Keratinocyte (primary cell): ENCODE data around the gene SSUH2.

ENCODE experiments used
- EZH2 ChIP-seq: IDR thresholded peaks from one replicate; pipeline ENCODE4 v1.6.1; 2012; ENCODE audit warnings: inconsistent platforms, mild to moderate bottlenecking, low read length, moderate library complexity
- TF ChIP-seq, protein P1 (sequence below), 3 experiments: IDR thresholded peaks in 1 of 3; conservative IDR thresholded peaks in 1 of 3; optimal IDR thresholded peaks in 1 of 3; 2 replicates in 2 of 3; 3 replicates in 1 of 3; pipeline versions ENCODE3 to v1.5.1; 2011; ENCODE audit warnings: low read length in 3 of 3, mild to moderate bottlenecking in 3 of 3, moderate library complexity in 2 of 3, control low read depth in 1 of 3, inconsistent platforms in 1 of 3; ENCODE audit not compliant: insufficient read depth in 2 of 3; ENCODE audit errors: extremely low read depth in 1 of 3

- TF ChIP-seq, protein P1, sequence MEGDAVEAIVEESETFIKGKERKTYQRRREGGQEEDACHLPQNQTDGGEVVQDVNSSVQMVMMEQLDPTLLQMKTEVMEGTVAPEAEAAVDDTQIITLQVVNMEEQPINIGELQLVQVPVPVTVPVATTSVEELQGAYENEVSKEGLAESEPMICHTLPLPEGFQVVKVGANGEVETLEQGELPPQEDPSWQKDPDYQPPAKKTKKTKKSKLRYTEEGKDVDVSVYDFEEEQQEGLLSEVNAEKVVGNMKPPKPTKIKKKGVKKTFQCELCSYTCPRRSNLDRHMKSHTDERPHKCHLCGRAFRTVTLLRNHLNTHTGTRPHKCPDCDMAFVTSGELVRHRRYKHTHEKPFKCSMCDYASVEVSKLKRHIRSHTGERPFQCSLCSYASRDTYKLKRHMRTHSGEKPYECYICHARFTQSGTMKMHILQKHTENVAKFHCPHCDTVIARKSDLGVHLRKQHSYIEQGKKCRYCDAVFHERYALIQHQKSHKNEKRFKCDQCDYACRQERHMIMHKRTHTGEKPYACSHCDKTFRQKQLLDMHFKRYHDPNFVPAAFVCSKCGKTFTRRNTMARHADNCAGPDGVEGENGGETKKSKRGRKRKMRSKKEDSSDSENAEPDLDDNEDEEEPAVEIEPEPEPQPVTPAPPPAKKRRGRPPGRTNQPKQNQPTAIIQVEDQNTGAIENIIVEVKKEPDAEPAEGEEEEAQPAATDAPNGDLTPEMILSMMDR (optimal IDR thresholded peaks at IDR 0.05 in 1 of 3, IDR thresholded peaks at IDR 0.05 in 1 of 3, conservative IDR thresholded peaks at IDR 0.05 in 1 of 3; ENCODE audit: extremely low read depth in 1 of 3, insufficient read depth in 2 of 3, low read length in 3 of 3): no peak
- no peak for TF ChIP-seq EZH2
These were observed 45.5 kb downstream of the SSUH2 start for GRCh38 chr3:8599146-8599545.
